SJSA1 (cell line): ENCODE results near the gene C4BPA. TPM values are rescaled to one million over a fixed set of nuclear protein-coding genes. Genes with fewer than 3 reads are reported as not detected.

Experiments
- DNase-seq, 2 experiments: peaks; one replicate each; pipeline ENCODE4 v3.0.0-alpha.2; 2015 to 2020; ENCODE audit warnings: low spot score in 2 of 2, low read depth in 1 of 2
- H3K27ac ChIP-seq: fragments of 250-450 bp; sonication (Bioruptor Pico); 2 replicates; pipeline ENCODE4 v1.5.1; 2020; ENCODE audit warnings: mild to moderate bottlenecking, moderate library complexity
- H3K27me3 ChIP-seq: fragments of 250-450 bp; sonication (Bioruptor Pico); replicated peaks from 2 replicates; pipeline ENCODE4 v1.5.1; 2020; ENCODE audit warnings: mild to moderate bottlenecking, moderate library complexity
- H3K36me3 ChIP-seq: fragments of 250-450 bp; sonication (Bioruptor Pico); 2 replicates; pipeline ENCODE4 v1.5.1; 2020; ENCODE audit warnings: mild to moderate bottlenecking
- H3K4me1 ChIP-seq: fragments of 250-450 bp; sonication (Bioruptor Pico); replicated peaks from 2 replicates; pipeline ENCODE4 v1.6.1; 2021; ENCODE audit warnings: mild to moderate bottlenecking
- H3K4me3 ChIP-seq: fragments of 250-450 bp; sonication (Bioruptor Pico); 2 replicates; pipeline ENCODE4 v1.5.1; 2020; ENCODE audit warnings: mild to moderate bottlenecking
- H3K9me3 ChIP-seq: fragments of 250-450 bp; sonication (Bioruptor Pico); replicated peaks from 2 replicates; pipeline ENCODE4 v1.5.1; 2020; ENCODE audit warnings: mild to moderate bottlenecking
- total RNA-seq: library from RNA; depleted of rRNA; stranded (reverse); fragments of >200 nt; shearing (Covaris generic); gene quantifications from 2 replicates; pipeline ENCODE4 v1.2.3, GENCODE V29; 2014

Gene C4BPA
- total RNA-seq, 1 experiment from 2014 or later = not detected

- Histone ChIP-seq H3K4me3 (no peak overlapping the region), H3K4me1 (peaks cover 17% of the 10 kb centered on the region)
- no peak for DNase-seq
Observed at GRCh38 chr1:207084232-207084631, 19.8 kb upstream of the C4BPA start.

GRCh38 chr1:207084701-207085180 lies 19.3 kb upstream of the C4BPA start:
- H3K4me3 ChIP-seq = no peak overlapping the region
- H3K36me3 ChIP-seq = no peaks in the 10 kb centered on the region
- H3K9me3 ChIP-seq = no peaks in the 10 kb centered on the region
- no peak overlapping the region for H3K27ac ChIP-seq
- peak; percentile 42 to 54 for DNase-seq
- peaks cover 21% of the 10 kb centered on the region for H3K4me1 ChIP-seq
- no peaks in the 10 kb centered on the region for H3K27me3 ChIP-seq

More at GRCh38 chr1:207084232-207084631, 19.8 kb upstream of the C4BPA start:
- Histone ChIP-seq H3K27ac (no peak overlapping the region), H3K9me3 (no peaks in the 10 kb centered on the region), H3K27me3 (no peaks in the 10 kb centered on the region), H3K36me3 (no peaks in the 10 kb centered on the region)

GRCh38 chr1:207085887-207086286 lies 18.1 kb upstream of the C4BPA start:
- Histone ChIP-seq H3K27ac (no peak overlapping the region), H3K4me1 (peaks cover 27% of the 10 kb centered on the region), H3K36me3 (no peaks in the 10 kb centered on the region), H3K9me3 (no peaks in the 10 kb centered on the region), H3K4me3 (no peak overlapping the region), H3K27me3 (no peaks in the 10 kb centered on the region)
- DNase-seq = no peak

GRCh38 chr1:207088161-207088560 lies 15.9 kb upstream of the C4BPA start:
- peak in 1 of 2 experiments; percentile 31 for DNase-seq
- H3K27me3 ChIP-seq = no peaks in the 10 kb centered on the region

GRCh38 chr1:207088701-207089626 lies 15.1 kb upstream of the C4BPA start, which contains the start of gene C4BPB:
TSS of gene C4BPB (plus strand) at chr1:207088860. CDS start at chr1:207089532, 672 bp downstream.
- peak in 1 of 2 experiments; percentile 34 for DNase-seq
- Histone ChIP-seq H3K9me3 (no peaks in the 10 kb centered on the region), H3K4me3 (peak within 1 kb of the TSS; percentile 24), H3K36me3 (no peaks in the 10 kb centered on the region), H3K4me1 (peaks cover 27% of the 10 kb centered on the region), H3K27me3 (no peaks in the 10 kb centered on the region), H3K27ac (peak within 1 kb of the TSS; percentile 54)

More at GRCh38 chr1:207088161-207088560, 15.9 kb upstream of the C4BPA start:
- Histone ChIP-seq H3K36me3 (no peaks in the 10 kb centered on the region), H3K4me1 (peaks cover 27% of the 10 kb centered on the region), H3K4me3 (no peak overlapping the region), H3K27ac (peak overlapping the region; percentile 54), H3K9me3 (no peaks in the 10 kb centered on the region)

GRCh38 chr1:207089627-207090355 lies 14.2 kb upstream of the C4BPA start:
- H3K36me3 ChIP-seq = no peaks in the 10 kb centered on the region
- DNase-seq = peak; percentile 50 to 71
- peak overlapping the region; percentile 24 for H3K4me3 ChIP-seq
- H3K27me3 ChIP-seq = no peaks in the 10 kb centered on the region
- H3K9me3 ChIP-seq = no peaks in the 10 kb centered on the region
- H3K27ac ChIP-seq = peak overlapping the region; percentile 54
- peaks cover 27% of the 10 kb centered on the region for H3K4me1 ChIP-seq

GRCh38 chr1:207091200-207091908 lies 12.7 kb upstream of the C4BPA start:
- no peaks in the 10 kb centered on the region for H3K9me3 ChIP-seq
- no peaks in the 10 kb centered on the region for H3K36me3 ChIP-seq
- peaks cover 27% of the 10 kb centered on the region for H3K4me1 ChIP-seq
- H3K27me3 ChIP-seq = no peaks in the 10 kb centered on the region
- H3K4me3 ChIP-seq = no peak overlapping the region
- no peak for DNase-seq
- no peak overlapping the region for H3K27ac ChIP-seq

- DNase-seq = no peak
- H3K27me3 ChIP-seq = no peaks in the 10 kb centered on the region
Observed at GRCh38 chr1:207093944-207094343, 10.1 kb upstream of the C4BPA start.

GRCh38 chr1:207097871-207098324 lies 6.1 kb upstream of the C4BPA start:
- Histone ChIP-seq H3K36me3 (no peaks in the 10 kb centered on the region), H3K27me3 (peaks cover 3% of the 10 kb centered on the region; the same call in 1 of the 2 replicates), H3K9me3 (no peaks in the 10 kb centered on the region), H3K27ac (no peak overlapping the region), H3K4me3 (no peak overlapping the region), H3K4me1 (no peaks in the 10 kb centered on the region)
- DNase-seq = no peak

More at GRCh38 chr1:207093944-207094343, 10.1 kb upstream of the C4BPA start:
- Histone ChIP-seq H3K36me3 (no peaks in the 10 kb centered on the region), H3K4me1 (peaks cover 13% of the 10 kb centered on the region), H3K4me3 (no peak overlapping the region), H3K27ac (no peak overlapping the region), H3K9me3 (no peaks in the 10 kb centered on the region)

- Histone ChIP-seq H3K9me3 (no peaks in the 10 kb centered on the region), H3K27ac (no peak overlapping the region), H3K4me3 (no peak overlapping the region), H3K27me3 (peaks cover 10% of the 10 kb centered on the region; the same call in 1 of the 2 replicates), H3K4me1 (no peaks in the 10 kb centered on the region), H3K36me3 (no peaks in the 10 kb centered on the region)
- no peak for DNase-seq
Observed at GRCh38 chr1:207101720-207102119, 2.3 kb upstream of the C4BPA start.

- H3K27me3 ChIP-seq = peaks cover 10% of the 10 kb centered on the region; the same call in 1 of the 2 replicates
- no peaks in the 10 kb centered on the region for H3K4me1 ChIP-seq
- H3K36me3 ChIP-seq = no peaks in the 10 kb centered on the region
- no peaks in the 10 kb centered on the region for H3K9me3 ChIP-seq
- no peak for DNase-seq
- H3K27ac ChIP-seq = no peak overlapping the region
- H3K4me3 ChIP-seq = no peak overlapping the region
Observed at GRCh38 chr1:207102146-207102545, 1.9 kb upstream of the C4BPA start.

GRCh38 chr1:207102659-207103058 lies 1.4 kb upstream of the C4BPA start:
- no peak overlapping the region for H3K27ac ChIP-seq
- H3K4me1 ChIP-seq = no peaks in the 10 kb centered on the region
- H3K9me3 ChIP-seq = no peaks in the 10 kb centered on the region
- H3K4me3 ChIP-seq = no peak overlapping the region
- H3K27me3 ChIP-seq = peaks cover 10% of the 10 kb centered on the region; the same call in 1 of the 2 replicates
- H3K36me3 ChIP-seq = no peaks in the 10 kb centered on the region
- DNase-seq = no peak

- DNase-seq = no peak
- Histone ChIP-seq H3K9me3 (no peaks in the 10 kb centered on the region), H3K27ac (no peak overlapping the region), H3K27me3 (0 out of 2 replicates have a peak, but pooled peaks cover 3% of the 10 kb centered on the region), H3K4me3 (no peak overlapping the region), H3K4me1 (no peaks in the 10 kb centered on the region), H3K36me3 (no peaks in the 10 kb centered on the region)
Observed at GRCh38 chr1:207109004-207109403, 5.0 kb downstream of the C4BPA start.
